ENCODE results near the gene C1QTNF6.

- TF ChIP-seq CTCF (conservative IDR thresholded peaks at IDR 0.05 in 1 of 2, IDR thresholded peaks at IDR 0.05 in 1 of 2; ENCODE audit: low read depth in 1 of 2, low read length in 2 of 2) (no peak), EZH2 (IDR thresholded peaks at IDR 0.05; ENCODE audit: low read length, missing control alignments) (no peak)
Observed at GRCh38 chr22:37146051-37146385, 42.0 kb downstream of the C1QTNF6 start.

Measured in fibroblast of lung (primary cell).